Peyer's patch (tissue), 4 donors: ENCODE data around the gene ATL3.

ENCODE experiments used
- POLR2A ChIP-seq, 2 donors: fragments of 450-650 bp; IDR thresholded peaks; one replicate each; pipeline ENCODE4 v1.5.1; 2017; ENCODE audit warnings: antibody characterized with exemption in 2 of 2, mild to moderate bottlenecking in 2 of 2, moderate library complexity in 2 of 2
- TF ChIP-seq, protein P1 (sequence below), 6 experiments: fragments of 450-650 bp in 4 of 6; fragments of 200-600 bp in 2 of 6; sonication (generic) in 1 of 6; IDR thresholded peaks; one replicate each; pipeline ENCODE4 v1.5.1; 2017 to 2019; ENCODE audit warnings: antibody characterized with exemption in 6 of 6, mild to moderate bottlenecking in 3 of 6, moderate library complexity in 1 of 6

DNA sequence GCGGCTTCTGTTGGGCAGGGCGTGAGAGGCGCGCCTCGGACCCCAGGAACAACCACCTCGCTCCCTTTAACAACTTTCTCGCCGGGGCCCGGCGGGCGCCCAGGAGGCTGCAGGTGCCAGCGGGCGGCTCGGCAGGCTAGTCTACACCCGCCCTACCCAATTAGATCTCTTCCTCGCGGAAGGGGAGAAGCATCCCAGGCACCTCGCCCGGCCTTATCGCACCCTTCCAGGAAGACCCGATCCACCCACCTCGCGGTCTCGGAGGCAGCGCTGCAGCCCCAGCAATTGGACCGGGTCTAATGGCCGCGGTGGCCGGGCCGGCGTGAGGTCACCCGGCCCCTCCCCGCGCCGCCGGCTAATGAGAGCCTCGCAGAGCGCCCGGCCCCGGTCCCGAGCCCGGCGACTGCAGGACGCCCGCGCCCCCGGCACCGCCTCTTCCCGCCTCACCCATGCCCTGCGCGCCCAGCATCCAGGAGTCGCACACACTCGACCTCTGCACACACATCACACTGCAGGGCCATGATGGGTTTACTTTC, 57.0 kb downstream of the ATL3 start, which contains the start of gene PLAAT3:
- TF ChIP-seq, protein P1, sequence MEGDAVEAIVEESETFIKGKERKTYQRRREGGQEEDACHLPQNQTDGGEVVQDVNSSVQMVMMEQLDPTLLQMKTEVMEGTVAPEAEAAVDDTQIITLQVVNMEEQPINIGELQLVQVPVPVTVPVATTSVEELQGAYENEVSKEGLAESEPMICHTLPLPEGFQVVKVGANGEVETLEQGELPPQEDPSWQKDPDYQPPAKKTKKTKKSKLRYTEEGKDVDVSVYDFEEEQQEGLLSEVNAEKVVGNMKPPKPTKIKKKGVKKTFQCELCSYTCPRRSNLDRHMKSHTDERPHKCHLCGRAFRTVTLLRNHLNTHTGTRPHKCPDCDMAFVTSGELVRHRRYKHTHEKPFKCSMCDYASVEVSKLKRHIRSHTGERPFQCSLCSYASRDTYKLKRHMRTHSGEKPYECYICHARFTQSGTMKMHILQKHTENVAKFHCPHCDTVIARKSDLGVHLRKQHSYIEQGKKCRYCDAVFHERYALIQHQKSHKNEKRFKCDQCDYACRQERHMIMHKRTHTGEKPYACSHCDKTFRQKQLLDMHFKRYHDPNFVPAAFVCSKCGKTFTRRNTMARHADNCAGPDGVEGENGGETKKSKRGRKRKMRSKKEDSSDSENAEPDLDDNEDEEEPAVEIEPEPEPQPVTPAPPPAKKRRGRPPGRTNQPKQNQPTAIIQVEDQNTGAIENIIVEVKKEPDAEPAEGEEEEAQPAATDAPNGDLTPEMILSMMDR (IDR thresholded peaks at IDR 0.05), result no peak
- peak in 1 of 2 donors; percentile 56 for TF ChIP-seq POLR2A (IDR thresholded peaks at IDR 0.05)
